Uterus (tissue), 4 donors: Measurements from ENCODE around the gene TTC9B. TPM values are rescaled to one million over a fixed set of nuclear protein-coding genes. Genes with fewer than 3 reads are reported as not detected.

Experiments
- DNase-seq, 2 donors: peaks; one replicate each; pipeline ENCODE4 v3.0.0-alpha.2; 2019 to 2020
- H3K27ac ChIP-seq, 2 donors: fragments of 200-600 bp; sonication (generic); 1 replicate in 1 of 2; 2 replicates in 1 of 2; pipeline ENCODE4 v1.5.1; 2016 to 2018
- H3K27me3 ChIP-seq, 2 donors: fragments of 200-600 bp; sonication (generic); one replicate each; pipeline ENCODE4 v1.5.1; 2018 to 2019; ENCODE audit warnings: control low read depth in 1 of 2
- H3K36me3 ChIP-seq, 2 donors: fragments of 200-600 bp; sonication (generic); one replicate each; pipeline ENCODE4 v1.5.1; 2019; ENCODE audit warnings: control low read depth in 1 of 2
- H3K4me1 ChIP-seq, 2 donors: fragments of 200-600 bp; sonication (generic); one replicate each; pipeline ENCODE4 v1.5.1; 2018 to 2019; ENCODE audit warnings: control low read depth in 1 of 2
- H3K4me3 ChIP-seq, 2 donors: fragments of 200-600 bp; sonication (generic); 1 replicate in 1 of 2; 2 replicates in 1 of 2; pipeline ENCODE4 v1.5.1; 2018 to 2019; ENCODE audit warnings: mild to moderate bottlenecking in 1 of 2
- H3K9me3 ChIP-seq, 2 donors: fragments of 200-600 bp; sonication (generic); one replicate each; pipeline ENCODE4 v1.5.1; 2019; ENCODE audit warnings: control low read depth in 1 of 2
- CTCF ChIP-seq, 4 experiments: fragments of 200-600 bp in 2 of 4; fragments of 450-650 bp in 2 of 4; sonication (generic) in 2 of 4; IDR thresholded peaks; one replicate each; pipeline ENCODE4 v1.5.1; 2016 to 2019; ENCODE audit warnings: antibody characterized with exemption in 4 of 4, mild to moderate bottlenecking in 2 of 4, moderate library complexity in 1 of 4
- POLR2A ChIP-seq, 2 donors: fragments of 450-650 bp; IDR thresholded peaks; one replicate each; pipeline ENCODE4 v1.6.1; 2016; ENCODE audit warnings: antibody characterized with exemption in 2 of 2, mild to moderate bottlenecking in 1 of 2, moderate library complexity in 1 of 2
- intact Hi-C: fragments of 100-400 bp; cut with DNase I; formaldehyde crosslinking; loops from one replicate; pipeline ENCODE4 v1.15.1; 2023; ENCODE audit warnings: low total_unique reads
- total RNA-seq, 4 donors: library from RNA; depleted of rRNA in 3 of 4; stranded (reverse); fragments of >200 nt in 3 of 4; gene quantifications; one replicate each; pipeline versions ENCODE4 v1.1.0 to v1.2.4, GENCODE V29; 2014 to 2023
- donor health status: DM: yes; HTN: yes; CAD: no.

TTC9B gene
- total RNA-seq, 4 donors from 2014 or later = not detected

DNA sequence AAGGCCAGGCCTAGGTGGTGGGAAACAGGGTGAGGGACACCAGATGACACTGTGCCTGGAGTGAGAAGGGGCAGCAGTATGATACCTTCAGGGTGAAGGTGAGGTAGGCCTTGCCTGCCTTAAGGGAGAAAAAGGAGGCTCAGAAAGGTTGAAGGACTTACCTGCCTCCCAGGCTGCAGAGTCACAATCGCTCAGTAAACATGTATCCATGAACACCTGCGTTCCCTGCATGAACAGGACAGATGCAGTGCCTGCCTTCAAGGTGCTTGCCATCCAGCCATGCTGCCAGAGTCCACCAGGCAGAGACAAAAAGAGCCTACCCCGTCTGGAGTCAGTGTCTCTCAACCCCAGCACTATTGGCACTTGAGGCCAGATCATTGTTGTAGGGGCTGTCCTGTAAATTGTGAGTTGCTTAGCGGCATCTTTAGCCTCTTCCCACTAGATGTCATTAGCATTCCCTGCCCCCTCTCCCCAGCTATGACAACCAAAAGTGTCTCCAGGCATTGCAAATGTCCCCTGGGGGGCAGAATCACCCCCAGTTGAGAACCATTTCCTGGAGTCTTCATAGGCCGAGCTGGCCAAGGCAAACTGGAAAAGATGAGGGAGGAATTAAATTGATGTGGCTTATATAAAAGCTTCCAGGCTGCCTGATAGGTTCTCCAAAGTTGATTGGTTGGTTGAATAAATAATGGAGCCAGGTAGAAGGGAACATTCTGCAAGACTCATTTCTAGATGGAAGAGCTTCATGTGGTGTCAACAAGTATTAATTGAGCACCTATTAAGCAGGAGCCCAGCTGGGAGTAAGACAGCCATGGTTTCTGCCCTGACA is 25.2 kb downstream of the TTC9B start:
- no peak overlapping the region for H3K4me3 ChIP-seq
- intact Hi-C loops = no loop called here
- no peak for DNase-seq
- no peak overlapping the region for H3K27ac ChIP-seq
- no peaks in the 10 kb centered on the region for H3K9me3 ChIP-seq
- peaks cover 0 to 11% of the 10 kb centered on the region in 2 donors for H3K4me1 ChIP-seq
- H3K36me3 ChIP-seq = no peaks in the 10 kb centered on the region
- no peaks in the 10 kb centered on the region for H3K27me3 ChIP-seq
- no peak for TF ChIP-seq CTCF (IDR thresholded peaks at IDR 0.05)
- no peak for TF ChIP-seq POLR2A (IDR thresholded peaks at IDR 0.05)

GRCh38 chr19:40191836-40192646 is 26.1 kb downstream of the TTC9B start:
- DNase-seq = peak in 1 of 2 donors; percentile 35
- TF ChIP-seq POLR2A (IDR thresholded peaks at IDR 0.05) (no peak), CTCF (IDR thresholded peaks at IDR 0.05) (no peak)
- no peaks in the 10 kb centered on the region for H3K9me3 ChIP-seq
- H3K36me3 ChIP-seq = no peaks in the 10 kb centered on the region
- peaks cover 0 to 11% of the 10 kb centered on the region in 2 donors for H3K4me1 ChIP-seq
- H3K27me3 ChIP-seq = no peaks in the 10 kb centered on the region
- H3K27ac ChIP-seq = peak overlapping the region; percentile 95 to 96
- H3K4me3 ChIP-seq = peak overlapping the region; percentile 74 to 92
- intact Hi-C loops = no loop called here

DNA sequence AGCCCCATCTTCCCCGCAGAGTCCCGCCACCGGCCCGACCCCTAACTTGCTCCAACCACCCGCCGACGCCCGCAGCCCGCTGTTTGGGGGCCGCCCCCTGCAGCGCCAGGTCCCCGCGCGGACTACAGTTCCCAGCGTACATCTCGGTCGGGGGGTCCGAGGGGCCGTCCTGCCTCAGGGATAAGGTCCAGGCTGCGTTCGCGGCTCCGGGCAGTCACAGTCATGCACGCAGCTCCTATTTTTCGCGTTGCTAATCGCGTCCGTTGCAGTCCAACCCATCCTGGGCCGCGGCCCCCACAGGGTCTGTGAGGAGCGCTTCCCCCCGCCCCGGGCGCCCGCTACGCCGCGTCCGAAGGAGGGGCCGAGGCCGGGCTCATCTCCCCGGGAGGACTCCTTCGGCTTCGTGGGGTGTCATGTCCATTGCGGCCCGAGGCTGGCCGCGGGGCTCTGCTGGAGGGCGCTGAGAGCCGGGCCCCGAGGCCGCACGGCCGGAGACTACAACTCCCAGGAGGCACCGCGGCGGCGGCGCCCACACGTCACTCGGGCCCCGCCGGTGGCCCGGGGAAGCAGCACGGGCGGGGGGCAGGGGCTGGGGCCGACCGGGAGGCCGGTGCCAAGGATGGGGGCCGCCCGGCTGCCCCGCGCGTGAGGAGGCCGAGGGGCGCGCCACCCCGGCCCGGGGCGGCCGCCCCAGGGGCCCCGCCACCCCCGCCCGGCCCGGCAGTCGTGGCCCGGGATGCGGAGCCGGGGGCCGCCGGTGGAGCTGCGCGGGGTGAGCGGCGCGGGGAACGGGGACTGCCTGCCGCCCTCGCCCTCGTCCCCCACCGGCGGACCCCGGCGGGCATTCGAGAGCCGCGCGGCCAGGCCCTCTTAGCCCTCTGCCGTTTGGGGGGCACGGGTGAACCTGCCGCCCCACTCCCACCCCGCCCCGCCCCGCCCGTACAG is 27.0 kb downstream of the TTC9B start, which contains the start of gene MAP3K10:
TSS of gene MAP3K10 (plus strand) at position 536 of the 945 bp plus-strand sequence. CDS start 606 bp downstream, outside the sequence.
- intact Hi-C loops = no loop called here
- TF ChIP-seq POLR2A (IDR thresholded peaks at IDR 0.05) (peak; percentile 43 to 47), CTCF (IDR thresholded peaks at IDR 0.05) (no peak)
- peak; percentile 68 to 80 for DNase-seq

DNA sequence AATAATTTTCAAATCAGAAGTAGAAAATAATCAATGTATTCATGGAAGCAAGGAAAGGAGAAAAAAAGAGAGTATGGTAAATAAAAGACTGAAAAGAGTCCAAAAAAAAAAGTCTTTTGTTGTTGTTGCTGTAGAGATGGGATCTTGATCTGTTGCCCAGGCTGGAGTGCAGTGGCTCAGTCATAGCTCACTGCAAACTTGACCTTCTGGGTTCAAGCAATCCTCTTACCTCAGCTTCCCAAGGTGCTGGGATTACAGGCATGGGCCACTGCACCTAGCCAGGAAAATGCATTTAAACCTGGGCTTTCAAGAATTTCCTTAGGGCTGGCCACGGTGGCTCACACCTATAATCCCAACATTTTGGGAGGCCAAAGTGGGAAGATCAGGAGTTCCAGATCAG is 33.9 kb downstream of the TTC9B start:
- no peak for DNase-seq
- Histone ChIP-seq H3K9me3 (no peaks in the 10 kb centered on the region), H3K4me3 (no peak overlapping the region), H3K4me1 (no peaks in the 10 kb centered on the region), H3K27me3 (no peaks in the 10 kb centered on the region), H3K36me3 (no peaks in the 10 kb centered on the region), H3K27ac (no peak overlapping the region)
- TF ChIP-seq POLR2A (IDR thresholded peaks at IDR 0.05) = no peak
- no peak for TF ChIP-seq CTCF (IDR thresholded peaks at IDR 0.05)
- intact Hi-C loops = no loop called here

More for the DNA sequence above, 27.0 kb downstream of the TTC9B start, which contains the start of gene MAP3K10:
- Histone ChIP-seq H3K27ac (peak within 1 kb of the TSS; percentile 95 to 96), H3K36me3 (no peaks in the 10 kb centered on the region), H3K9me3 (no peaks in the 10 kb centered on the region), H3K4me1 (peaks cover 0 to 11% of the 10 kb centered on the region in 2 donors), H3K4me3 (peak within 1 kb of the TSS; percentile 74 to 92), H3K27me3 (no peaks in the 10 kb centered on the region)
